Keratinocyte (primary cell): ENCODE results near the gene KRT73. TPM values are rescaled to one million over a fixed set of nuclear protein-coding genes. Genes with fewer than 3 reads are reported as not detected.

ENCODE experiments used
- DNase-seq: peaks from one replicate; pipeline ENCODE4 v3.0.0-alpha.2; 2011; ENCODE audit warnings: low read depth, missing footprints, low spot score
- FAIRE-seq: peaks from 2 replicates; lab custom pipeline; 2011; peaks lifted over from hg19 to GRCh38; lab: Jason Lieb, UNC
- H2AFZ ChIP-seq: 2 replicates; pipeline ENCODE4 v1.6.0; 2012; ENCODE audit warnings: low read length, control low read depth, inconsistent platforms; ENCODE audit not compliant: control insufficient read depth
- H3K27ac ChIP-seq: 2 replicates; pipeline ENCODE4 v1.5.1; 2011; ENCODE audit warnings: low read length; ENCODE audit not compliant: control insufficient read depth, insufficient read depth
- H3K27me3 ChIP-seq: 3 replicates; pipeline ENCODE4 v1.6.0; 2011; ENCODE audit warnings: low read length; ENCODE audit not compliant: control insufficient read depth, insufficient read depth; ENCODE audit errors: extremely low read depth
- H3K36me3 ChIP-seq, 2 experiments: 2 replicates in 1 of 2; 3 replicates in 1 of 2; pipeline ENCODE4 v1.5.1; 2011; ENCODE audit warnings: low read length in 2 of 2, mild to moderate bottlenecking in 1 of 2; ENCODE audit not compliant: control insufficient read depth in 2 of 2, insufficient read depth in 2 of 2; ENCODE audit errors: extremely low read depth in 1 of 2
- H3K4me1 ChIP-seq: 3 replicates; pipeline ENCODE4 v1.5.1; 2011; ENCODE audit warnings: low read length; ENCODE audit not compliant: control insufficient read depth, insufficient read depth; ENCODE audit errors: extremely low read depth
- H3K4me2 ChIP-seq: 3 replicates; pipeline ENCODE4 v1.6.0; 2011; ENCODE audit warnings: low read depth, low read length; ENCODE audit not compliant: control insufficient read depth, insufficient read depth; ENCODE audit errors: extremely low read depth
- H3K4me3 ChIP-seq, 3 experiments: fragments of 200-600 bp in 1 of 3; sonication (generic) in 1 of 3; 2 replicates in 2 of 3; 3 replicates in 1 of 3; pipeline ENCODE4 v1.5.1; 2011 to 2016; ENCODE audit warnings: low read length in 3 of 3, mild to moderate bottlenecking in 3 of 3, control low read depth in 2 of 3, inconsistent platforms in 1 of 3, low read depth in 1 of 3, mixed read lengths in 1 of 3, mixed run types in 1 of 3, moderate library complexity in 1 of 3; ENCODE audit not compliant: control insufficient read depth in 2 of 3, insufficient read depth in 2 of 3; ENCODE audit errors: extremely low read depth in 1 of 3
- H3K79me2 ChIP-seq: 2 replicates; pipeline ENCODE4 v1.6.0; 2012; ENCODE audit warnings: low read length; ENCODE audit not compliant: control insufficient read depth, insufficient read depth
- H3K9ac ChIP-seq: 3 replicates; pipeline ENCODE4 v1.6.0; 2011; ENCODE audit warnings: low read length; ENCODE audit not compliant: control insufficient read depth, insufficient read depth; ENCODE audit errors: extremely low read depth
- H3K9me1 ChIP-seq: 3 replicates; pipeline ENCODE4 v1.6.0; 2011; ENCODE audit warnings: low read length; ENCODE audit not compliant: control insufficient read depth, insufficient read depth; ENCODE audit errors: extremely low read depth
- H3K9me3 ChIP-seq: 2 replicates; pipeline ENCODE4 v1.5.1; 2012; ENCODE audit warnings: low read depth, low read length; ENCODE audit not compliant: control insufficient read depth
- H4K20me1 ChIP-seq: 3 replicates; pipeline ENCODE4 v1.6.0; 2011; ENCODE audit warnings: low read length; ENCODE audit not compliant: control insufficient read depth, insufficient read depth; ENCODE audit errors: extremely low read depth
- CTCF ChIP-seq, 3 experiments: IDR thresholded peaks in 1 of 3; conservative IDR thresholded peaks in 1 of 3; optimal IDR thresholded peaks in 1 of 3; 2 replicates in 2 of 3; 3 replicates in 1 of 3; pipeline versions ENCODE3 to v1.5.1; 2011; ENCODE audit warnings: low read length in 3 of 3, mild to moderate bottlenecking in 3 of 3, moderate library complexity in 2 of 3, control low read depth in 1 of 3, inconsistent platforms in 1 of 3; ENCODE audit not compliant: insufficient read depth in 2 of 3; ENCODE audit errors: extremely low read depth in 1 of 3
- EZH2 ChIP-seq: IDR thresholded peaks from one replicate; pipeline ENCODE4 v1.6.1; 2012; ENCODE audit warnings: inconsistent platforms, mild to moderate bottlenecking, low read length, moderate library complexity
- dilution Hi-C: fragments of 300-500 bp; cut with MboI; formaldehyde crosslinking; loops from one replicate; pipeline ENCODE4 v1.7.0; 2020; ENCODE audit warnings: low sequenced_read_pairs; ENCODE audit not compliant: extremely low pct_ligation_motif_present
- polyA plus RNA-seq, 5 experiments: library from polyadenylated mRNA; depleted of rRNA in 3 of 5; stranded (reverse) in 3 of 5; stranded (forward) in 1 of 5; unstranded in 1 of 5; fragments of >200 nt; gene quantifications; 1 replicate in 1 of 5; 2 replicates in 3 of 5; 3 replicates in 1 of 5; pipeline versions ENCODE4 v1.2.1 to v1.2.3, GENCODE V29; 2011 to 2012; ENCODE audit warnings: missing spikeins in 2 of 5, low read depth in 1 of 5, low replicate concordance in 1 of 5

Gene KRT73
- polyA plus RNA-seq, 1 donor (not counting 4 experiments of a cell fraction or from before 2014, with no cell fraction given): 0.03 TPM

DNA sequence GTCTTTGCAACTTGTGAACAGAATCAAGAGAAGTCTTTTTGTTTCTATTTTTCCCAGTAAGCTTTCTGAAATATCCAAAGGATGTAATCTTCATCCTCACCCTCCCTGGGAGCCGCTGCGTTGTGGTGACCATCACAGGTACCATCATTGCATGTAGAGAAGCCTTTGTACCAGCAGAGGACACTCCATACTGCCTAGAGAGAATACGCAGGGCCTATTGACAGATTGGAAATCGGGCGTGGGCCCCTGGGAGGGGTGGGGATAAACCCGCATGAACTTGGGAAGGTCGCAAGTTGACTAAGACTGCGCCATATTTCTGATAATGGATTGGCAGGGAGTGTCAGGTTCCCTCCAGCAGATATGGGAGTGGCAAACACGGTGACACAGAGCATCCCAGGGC lies 49.1 kb upstream of the KRT73 start:
- H3K4me3 ChIP-seq: no peak overlapping the region
- no peaks in the 10 kb centered on the region for H3K79me2 ChIP-seq
- H3K9me1 ChIP-seq: no peaks in the 10 kb centered on the region
- no peak overlapping the region for H3K27ac ChIP-seq
- peaks cover 10% of the 10 kb centered on the region for H3K4me1 ChIP-seq
- DNase-seq (no peak), FAIRE-seq (no peak)
- no peaks in the 10 kb centered on the region for H3K36me3 ChIP-seq
- H3K4me2 ChIP-seq: no peak overlapping the region
- dilution Hi-C loops: no loop called here
- peaks cover 16% of the 10 kb centered on the region for H3K27me3 ChIP-seq
- TF ChIP-seq CTCF (optimal IDR thresholded peaks at IDR 0.05 in 1 of 3, IDR thresholded peaks at IDR 0.05 in 1 of 3, conservative IDR thresholded peaks at IDR 0.05 in 1 of 3; ENCODE audit: extremely low read depth in 1 of 3, insufficient read depth in 2 of 3, low read length in 3 of 3): peak; percentile 27 to 65 (median 60)
- TF ChIP-seq EZH2: no peak
- H3K9me3 ChIP-seq: no peaks in the 10 kb centered on the region
- H2AFZ ChIP-seq: no peak overlapping the region
- H3K9ac ChIP-seq: no peak overlapping the region
- H4K20me1 ChIP-seq: no peaks in the 10 kb centered on the region

GRCh38 chr12:52666471-52666870 lies 48.1 kb upstream of the KRT73 start:
- H3K4me1 ChIP-seq: peaks cover 6% of the 10 kb centered on the region
- H3K9ac ChIP-seq: no peak overlapping the region
- H3K9me1 ChIP-seq: no peaks in the 10 kb centered on the region
- DNase-seq (no peak), FAIRE-seq (no peak)
- H3K27ac ChIP-seq: no peak overlapping the region
- no peak overlapping the region for H3K4me2 ChIP-seq
- H2AFZ ChIP-seq: no peak overlapping the region
- no peaks in the 10 kb centered on the region for H3K9me3 ChIP-seq
- no peaks in the 10 kb centered on the region for H4K20me1 ChIP-seq
- H3K79me2 ChIP-seq: no peaks in the 10 kb centered on the region
- dilution Hi-C loops: no loop called here
- peaks cover 16% of the 10 kb centered on the region for H3K27me3 ChIP-seq
- H3K4me3 ChIP-seq: no peak overlapping the region
- no peak for TF ChIP-seq EZH2
- no peaks in the 10 kb centered on the region for H3K36me3 ChIP-seq

- Histone ChIP-seq H3K4me2 (no peak overlapping the region), H3K9me3 (no peaks in the 10 kb centered on the region), H3K9ac (no peak overlapping the region), H3K27me3 (peaks cover 16% of the 10 kb centered on the region), H3K4me3 (no peak overlapping the region), H3K79me2 (no peaks in the 10 kb centered on the region), H3K27ac (no peak overlapping the region), H3K36me3 (no peaks in the 10 kb centered on the region), H2AFZ (no peak overlapping the region), H4K20me1 (no peaks in the 10 kb centered on the region), H3K4me1 (peaks cover 6% of the 10 kb centered on the region), H3K9me1 (no peaks in the 10 kb centered on the region)
- DNase-seq (no peak), FAIRE-seq (no peak)
- TF ChIP-seq CTCF (optimal IDR thresholded peaks at IDR 0.05 in 1 of 3, IDR thresholded peaks at IDR 0.05 in 1 of 3, conservative IDR thresholded peaks at IDR 0.05 in 1 of 3; ENCODE audit: extremely low read depth in 1 of 3, insufficient read depth in 2 of 3, low read length in 3 of 3): no peak
- TF ChIP-seq EZH2: no peak
- dilution Hi-C loops: no loop called here
Measured at GRCh38 chr12:52663420-52663819, 45.1 kb upstream of the KRT73 start.
